Stimulated activated CD8-positive, alpha-beta memory T cell treated with anti-CD3 and anti-CD28 coated beads, Interleukin-7, amount 100 ng/mL, for 1 hour (primary cell): ENCODE data around the gene RTN4.

Source experiments
- DNase-seq, 2 donors: peaks; one replicate each; pipeline ENCODE4 v3.0.0-alpha.2; 2020; ENCODE audit warnings: low read depth in 2 of 2

The RTN4 gene

DNA sequence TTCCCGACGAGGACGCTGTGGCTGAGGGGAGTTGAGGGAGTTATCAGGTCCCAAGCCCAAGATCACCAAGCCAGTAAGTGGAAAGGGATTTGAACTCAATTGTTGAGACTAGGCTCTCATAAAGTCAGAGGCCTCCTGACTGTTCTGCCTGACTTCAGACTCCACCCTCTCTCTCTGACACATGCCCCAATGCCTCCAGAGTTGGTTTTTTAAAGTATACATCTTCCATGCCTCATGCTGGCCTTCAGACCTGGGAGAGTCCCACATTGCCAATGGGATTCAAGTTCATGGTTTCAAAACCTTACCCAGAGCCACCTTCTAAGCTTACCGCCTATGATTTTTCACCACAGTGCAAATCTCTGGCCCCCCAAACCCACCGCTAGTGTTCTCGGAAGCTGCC is 100.8 kb downstream of the RTN4 start:
- DNase-seq: no peak

DNA sequence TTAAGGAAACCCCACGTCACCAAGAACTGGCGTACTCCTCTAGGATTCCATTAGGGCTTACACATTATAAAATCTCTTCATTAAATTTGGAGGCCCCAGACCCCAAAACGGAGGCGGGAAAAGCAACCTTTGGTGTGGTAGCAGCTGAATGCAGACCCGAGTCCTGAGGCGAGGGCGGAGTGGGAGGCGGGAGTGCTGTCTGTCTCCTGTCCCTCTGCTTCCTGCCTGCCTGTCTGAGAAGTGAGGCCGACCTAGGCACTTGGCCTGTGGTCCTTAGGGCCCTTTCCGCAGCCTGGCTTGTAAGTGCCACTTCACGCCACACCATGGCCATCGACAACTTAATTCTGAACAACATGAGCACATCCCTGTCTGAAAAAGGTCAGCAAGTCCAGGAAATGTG is 102.1 kb downstream of the RTN4 start:
- DNase-seq: no peak

GRCh38 chr2:54947646-54948045 is 102.6 kb downstream of the RTN4 start:
- no peak for DNase-seq

DNA sequence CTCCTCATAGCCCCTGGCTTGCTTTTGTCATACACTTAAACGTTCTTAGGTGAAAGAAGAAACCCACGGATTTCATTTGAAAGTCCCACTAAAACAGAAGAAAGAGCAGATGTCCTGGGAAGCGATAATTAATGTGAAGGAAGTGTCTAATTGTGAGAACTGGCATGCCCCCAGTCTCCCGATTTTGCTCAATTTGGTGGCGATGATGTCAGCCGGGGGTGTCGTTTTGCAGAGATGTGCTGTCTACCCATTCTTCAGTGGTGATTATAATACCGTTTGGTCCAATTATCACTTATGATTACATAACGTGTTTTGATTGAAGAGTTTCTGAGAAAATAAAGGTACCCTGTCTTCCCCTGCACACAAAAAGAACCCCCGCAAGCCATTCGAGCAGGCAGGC is 103.1 kb downstream of the RTN4 start:
- no peak for DNase-seq

GRCh38 chr2:54946220-54946805 is 103.9 kb downstream of the RTN4 start:
- no peak for DNase-seq

DNA sequence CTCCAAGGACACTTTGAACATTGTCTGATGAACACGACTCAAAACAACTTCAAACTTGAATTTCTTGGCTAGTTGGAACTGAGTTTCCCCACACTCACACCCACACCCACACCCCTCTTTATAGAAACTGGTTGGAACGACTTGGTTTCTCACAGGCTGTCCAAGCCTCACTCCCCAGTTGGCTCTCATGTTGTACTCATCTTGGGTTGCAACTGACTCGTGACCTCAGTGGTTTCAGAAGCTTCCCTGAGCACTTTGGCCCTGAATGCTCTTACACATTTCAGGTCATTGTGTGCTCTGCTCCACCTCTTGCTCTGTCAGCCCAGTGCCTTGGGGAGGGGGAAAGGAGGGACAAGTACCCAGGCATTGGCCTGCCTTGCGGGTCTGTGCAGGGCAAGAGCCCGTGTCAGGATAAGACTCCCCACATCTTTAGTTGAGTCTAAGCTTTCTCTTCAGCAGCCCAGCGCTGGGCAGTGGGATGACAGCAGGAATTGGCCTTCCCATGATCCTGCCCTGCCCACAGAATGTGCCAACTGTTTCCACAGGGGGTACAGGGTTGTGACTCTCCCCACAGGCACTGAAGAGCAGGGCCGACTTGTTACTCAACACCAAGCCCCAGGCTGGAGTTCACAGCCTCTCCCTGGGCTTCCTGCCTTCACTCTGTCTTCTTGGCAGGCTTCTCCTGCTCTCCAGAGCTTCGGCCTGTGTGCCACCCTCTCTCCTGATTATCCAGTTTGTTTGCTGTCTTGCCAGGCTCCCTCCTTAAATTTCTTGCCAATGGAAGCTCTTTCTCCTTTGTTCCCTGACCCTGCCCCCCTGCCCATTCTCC is 104.6 kb downstream of the RTN4 start:
- no peak for DNase-seq

DNA sequence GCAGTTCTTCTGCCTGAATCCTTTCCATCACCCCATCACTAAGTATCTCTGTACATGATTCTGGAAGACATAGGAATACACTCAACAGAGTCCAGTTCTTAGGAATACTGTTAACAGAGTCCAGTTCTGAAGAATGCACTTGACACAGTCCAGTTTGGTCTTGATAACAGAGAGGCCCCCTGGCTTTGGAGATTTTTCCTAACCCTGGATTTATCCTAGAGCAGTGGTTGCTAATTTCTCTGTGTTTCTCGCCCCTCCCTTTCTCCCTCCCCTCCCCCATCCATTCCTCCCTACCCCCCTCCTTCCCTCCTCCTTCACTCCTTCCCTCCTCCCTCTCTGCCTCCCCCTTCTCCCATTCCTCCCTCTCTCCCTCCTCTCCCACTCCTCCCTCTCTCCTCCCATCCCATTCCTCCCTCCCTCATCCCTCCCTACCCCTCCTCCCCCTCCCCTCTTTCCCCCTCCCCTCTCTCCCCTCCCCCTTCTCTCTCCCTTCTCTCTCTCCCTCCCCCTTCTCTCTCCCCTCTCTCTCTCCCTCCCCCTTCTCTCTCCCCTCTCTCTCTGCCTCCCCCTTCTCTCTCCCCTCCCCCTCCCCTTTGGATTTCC is 105.4 kb downstream of the RTN4 start:
- no peak for DNase-seq

DNA sequence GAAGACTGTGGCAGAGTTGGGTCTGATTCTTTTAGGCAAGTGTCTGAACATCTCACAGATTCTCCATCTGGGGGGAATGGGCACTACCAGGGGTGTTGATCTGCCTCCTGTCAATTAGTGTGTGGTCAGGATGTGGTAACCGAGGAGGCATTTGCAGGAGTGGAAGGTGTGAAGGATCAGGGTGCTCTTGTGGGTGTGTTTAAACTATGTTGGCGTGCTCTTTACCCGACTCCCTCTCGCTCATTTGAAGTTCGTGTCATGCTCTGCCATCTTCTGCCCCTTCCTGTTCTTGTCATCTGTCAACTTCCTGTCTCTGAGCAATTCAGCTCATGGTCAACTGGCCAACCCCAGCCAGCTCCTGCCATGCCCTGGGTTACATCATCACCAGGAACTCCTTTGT is 107.9 kb downstream of the RTN4 start:
- peak; percentile 13 to 14 for DNase-seq

DNA sequence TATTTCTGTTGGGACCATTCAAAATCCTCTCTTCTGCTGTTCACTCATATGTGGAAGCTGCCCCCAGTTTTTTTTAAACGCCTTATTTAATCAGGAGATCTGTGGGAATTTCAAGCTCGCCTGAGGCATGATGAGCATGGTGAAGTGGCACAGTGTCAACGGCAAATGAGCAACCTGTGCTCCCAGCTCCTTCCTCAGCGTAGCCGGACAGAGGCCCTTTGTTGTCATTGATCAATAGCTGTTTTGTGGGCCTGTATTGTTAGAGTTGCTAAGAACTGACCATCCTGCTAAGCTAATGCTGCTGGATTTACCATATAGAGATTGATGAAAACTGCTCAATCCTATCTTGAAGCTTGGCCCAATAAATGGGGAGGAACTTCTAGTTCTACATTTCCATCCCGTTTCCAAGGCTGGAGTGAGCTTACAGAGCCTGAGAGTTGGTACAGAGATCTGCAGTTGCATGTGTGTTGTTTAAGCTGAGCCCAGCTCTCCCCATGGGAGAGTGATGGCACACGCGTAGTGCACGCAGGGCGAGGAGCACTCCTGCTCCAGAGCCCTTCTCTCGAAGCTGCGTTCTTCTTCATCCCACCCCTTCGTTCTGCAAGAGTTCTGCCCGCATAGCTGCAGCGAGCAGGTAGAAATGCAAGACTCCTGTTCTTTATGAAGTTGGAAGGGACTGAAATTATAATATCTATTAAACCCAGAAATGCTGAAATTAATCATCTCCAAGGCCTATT is 108.8 kb downstream of the RTN4 start:
- no peak for DNase-seq

DNA sequence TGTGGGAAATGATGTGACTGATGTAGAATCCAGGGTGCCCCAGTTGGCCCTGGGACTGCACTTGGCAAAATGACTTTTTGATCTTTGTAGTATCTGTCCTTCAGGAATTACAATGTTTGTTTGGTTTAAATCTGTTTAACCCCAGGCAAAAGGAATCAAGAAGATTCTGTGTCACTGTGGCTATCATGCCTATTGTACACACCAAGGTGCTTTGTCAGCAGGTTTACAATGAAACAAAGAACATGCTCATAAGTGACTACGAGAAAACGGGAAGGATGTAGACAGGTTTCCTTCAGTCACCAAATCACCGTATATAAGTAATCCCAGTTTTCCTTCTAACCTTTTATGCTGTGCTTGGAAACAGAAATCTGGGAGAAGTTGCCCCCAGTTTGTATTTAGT is 109.5 kb downstream of the RTN4 start:
- no peak for DNase-seq

DNA sequence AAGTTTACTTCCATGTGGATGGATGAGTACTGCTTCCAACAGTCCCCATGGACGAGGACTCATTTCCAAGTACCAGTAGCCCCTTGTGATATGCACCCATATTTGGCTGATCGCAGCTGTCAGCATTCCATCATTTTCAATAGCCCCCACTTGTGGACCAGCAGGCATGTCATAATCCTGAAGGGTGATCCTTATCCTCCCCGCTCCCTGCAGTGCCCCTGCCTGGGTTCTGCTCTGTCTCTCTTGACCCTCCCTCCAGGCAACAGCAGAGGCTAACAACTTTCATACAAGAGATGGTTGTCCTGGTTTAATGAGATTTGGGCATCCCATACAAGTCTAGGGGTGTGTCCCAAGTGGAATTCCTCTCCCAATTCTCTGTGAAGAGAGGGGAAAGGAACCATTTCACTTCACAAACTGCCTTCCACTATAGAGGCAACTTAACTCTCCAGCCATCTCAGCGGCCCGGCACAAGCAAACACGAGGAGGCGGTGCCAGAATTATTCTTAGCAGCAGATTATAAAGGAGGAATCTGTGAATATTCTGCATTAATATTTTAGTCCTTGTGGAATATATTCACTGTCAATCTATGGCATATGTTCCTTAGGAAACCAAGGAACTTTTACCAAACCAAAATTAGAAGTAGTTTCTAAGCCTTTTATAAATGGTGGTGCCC is 110.7 kb downstream of the RTN4 start:
- DNase-seq: no peak

GRCh38 chr2:54936766-54937165 is 113.5 kb downstream of the RTN4 start:
- no peak for DNase-seq

- no peak for DNase-seq
These were observed 114.9 kb downstream of the RTN4 start for GRCh38 chr2:54935389-54935788.

DNA sequence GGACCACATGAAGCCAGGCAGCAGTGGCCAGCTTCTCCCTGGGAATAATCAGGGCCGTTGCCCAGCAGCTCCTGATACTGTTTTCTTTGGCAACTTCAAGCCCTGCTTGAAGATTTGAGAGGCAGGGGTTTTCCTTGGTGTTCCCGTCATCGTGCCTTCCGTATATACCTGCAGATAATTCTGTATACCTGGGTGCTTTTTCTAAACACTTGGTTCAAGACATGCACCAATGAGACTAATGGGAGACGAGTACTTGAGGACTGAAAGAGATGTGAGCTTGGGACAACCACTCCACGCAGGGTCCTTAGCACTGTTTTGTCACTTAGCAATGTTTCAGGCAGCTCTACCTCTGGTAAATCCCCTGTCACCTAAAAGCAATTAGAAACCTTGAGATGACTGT is 118.8 kb downstream of the RTN4 start:
- no peak for DNase-seq

- no peak for DNase-seq
These were observed 121.5 kb downstream of the RTN4 start for GRCh38 chr2:54928719-54929118.

GRCh38 chr2:54927751-54928615 is 122.3 kb downstream of the RTN4 start:
- DNase-seq: no peak

DNA sequence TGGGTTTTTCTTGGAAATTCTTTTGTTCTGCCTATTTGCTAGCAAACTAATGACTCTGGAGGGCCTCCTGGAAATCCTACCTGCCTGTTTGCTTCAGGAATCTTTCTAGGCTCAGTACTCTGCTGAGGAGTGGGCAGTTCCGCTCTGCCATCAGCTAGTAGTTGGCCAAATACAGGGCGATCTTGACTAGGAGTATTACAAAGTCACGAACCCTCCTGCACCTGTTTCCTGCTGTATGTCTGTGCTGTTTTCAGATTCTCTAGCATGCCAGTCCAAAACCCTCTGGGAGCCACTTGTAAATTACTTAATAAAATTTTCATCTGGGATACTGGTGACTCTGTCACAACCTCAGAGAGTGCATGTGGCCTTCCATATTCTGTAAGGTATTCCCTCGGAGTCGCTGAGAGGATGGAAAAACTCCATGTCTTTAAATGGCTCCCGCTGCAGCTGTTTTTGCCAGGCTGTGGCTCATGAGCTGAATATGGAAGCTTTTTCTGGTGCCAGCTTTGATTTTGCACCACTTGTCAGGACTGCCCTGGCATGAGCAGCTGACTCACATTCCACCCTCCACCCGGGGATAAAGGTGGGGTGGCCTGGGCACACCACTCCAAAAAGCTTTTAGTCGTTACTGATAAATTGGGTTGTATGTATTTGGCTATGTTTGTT is 123.0 kb downstream of the RTN4 start:
- DNase-seq: no peak

DNA sequence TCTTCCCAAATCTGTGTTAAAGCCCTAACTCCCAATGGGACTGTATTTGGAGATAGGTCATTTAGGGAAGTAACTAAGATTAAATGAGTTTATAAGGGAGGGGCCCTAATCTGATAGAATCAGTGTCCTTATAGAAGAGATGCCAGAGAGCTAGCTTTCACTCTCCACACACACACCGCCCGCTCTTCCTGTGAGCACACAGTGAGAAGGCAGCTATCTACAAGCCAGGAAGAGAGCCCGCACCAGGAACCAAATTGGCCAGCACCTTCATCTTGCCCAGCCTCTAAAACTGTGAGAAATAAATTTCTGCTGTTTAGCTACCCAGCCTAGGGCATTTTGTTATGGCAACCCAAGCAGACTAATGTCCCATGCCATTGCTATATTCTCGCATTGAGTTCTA is 125.2 kb downstream of the RTN4 start:
- no peak for DNase-seq

DNA sequence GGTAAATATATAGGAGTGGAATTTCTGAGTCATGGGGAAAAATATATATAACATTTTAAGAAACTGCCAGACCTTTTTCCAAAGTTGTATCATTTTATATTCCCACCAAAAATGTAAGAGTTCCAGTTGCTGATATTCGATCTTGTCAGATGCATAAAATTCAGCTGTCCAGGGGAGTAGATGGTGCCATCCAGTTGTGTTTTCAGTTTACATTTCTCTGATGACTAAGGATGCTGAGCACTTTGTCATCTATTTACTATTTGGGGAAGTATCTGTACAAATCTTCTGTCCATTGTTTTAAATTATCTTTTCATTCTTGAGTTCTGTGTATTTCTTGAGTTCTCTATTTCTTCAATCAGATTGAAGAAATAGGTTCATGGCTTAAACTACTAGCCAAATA is 126.1 kb downstream of the RTN4 start:
- no peak for DNase-seq
